ENCODE results near the gene ULBP1.
"Not testable (repeated sequence)": the region's sequence is repeated elsewhere in the genome, so short reads cannot be mapped to it uniquely, and the experiment has no call there.

Gene ULBP1

GRCh38 chr6:149947533-149947932, 16.2 kb upstream of the ULBP1 start:
- H3K9ac ChIP-seq (ENCODE audit: low read depth, low read length, poor library complexity); H2AFZ ChIP-seq (ENCODE audit: low read length); H3K18ac ChIP-seq (ENCODE audit: low read length); H3K4me1 ChIP-seq (ENCODE audit: control insufficient read depth in 2 of 2, insufficient read depth in 1 of 2, low read depth in 1 of 2, low read length in 2 of 2); H3K4ac ChIP-seq (ENCODE audit: low read length); H3K23ac ChIP-seq (ENCODE audit: low read depth, low read length, poor library complexity); H3K4me3 ChIP-seq (ENCODE audit: low read length in 2 of 2); H3K9me3 ChIP-seq (replicated peaks in 1 of 2; ENCODE audit: control insufficient read depth in 2 of 2, insufficient read depth in 1 of 2, low read depth in 1 of 2, low read length in 2 of 2); H2BK15ac ChIP-seq (ENCODE audit: low read length); H3K27ac ChIP-seq (replicated peaks; ENCODE audit: low read length); H4K91ac ChIP-seq (ENCODE audit: low read depth, low read length, poor library complexity); DNase-seq (ENCODE audit: low spot score); H2BK5ac ChIP-seq (ENCODE audit: low read length); H2AK5ac ChIP-seq (ENCODE audit: low read depth, low read length); H3K4me2 ChIP-seq (ENCODE audit: insufficient read depth, low read length, poor library complexity, severe bottlenecking); H4K8ac ChIP-seq (ENCODE audit: low read depth, low read length); H3K14ac ChIP-seq (ENCODE audit: low read length); H2BK12ac ChIP-seq (ENCODE audit: low read length); H3K79me1 ChIP-seq (ENCODE audit: low read depth, low read length); H2BK120ac ChIP-seq (ENCODE audit: low read depth, low read length); H3K36me3 ChIP-seq (replicated peaks in 1 of 2; ENCODE audit: control insufficient read depth in 2 of 2, insufficient read depth in 2 of 2, low read length in 2 of 2): not testable (repeated sequence)
- peaks cover 3 to 68% (median 44%) of the 10 kb centered on the region in 3 experiments for H3K27me3 ChIP-seq (ENCODE audit: control insufficient read depth in 3 of 3, insufficient read depth in 3 of 3, low read depth in 1 of 3, low read length in 3 of 3)
- WGBS, 2 donors (ENCODE audit: extremely low coverage in 2 of 2, insufficient read length in 2 of 2, insufficient replicate concordance in 1 of 2): no CpG with 5 or more reads among the region's 1 CpG

- no peak overlapping the region for H3K4me2 ChIP-seq (ENCODE audit: insufficient read depth, low read length, poor library complexity, severe bottlenecking)
- H3K9me3 ChIP-seq (replicated peaks in 1 of 2; ENCODE audit: control insufficient read depth in 2 of 2, insufficient read depth in 1 of 2, low read depth in 1 of 2, low read length in 2 of 2): no peaks in the 10 kb centered on the region
- H3K4ac ChIP-seq (ENCODE audit: low read length): no peak overlapping the region
- H4K91ac ChIP-seq (ENCODE audit: low read depth, low read length, poor library complexity): no peak overlapping the region
- H3K27me3 ChIP-seq (ENCODE audit: control insufficient read depth in 3 of 3, insufficient read depth in 3 of 3, low read depth in 1 of 3, low read length in 3 of 3): peaks cover 3 to 68% (median 44%) of the 10 kb centered on the region in 3 experiments
- H2BK12ac ChIP-seq (ENCODE audit: low read length): no peak overlapping the region
- no peak overlapping the region for H3K14ac ChIP-seq (ENCODE audit: low read length)
- H2BK15ac ChIP-seq (ENCODE audit: low read length): no peak overlapping the region
- H3K36me3 ChIP-seq (replicated peaks in 1 of 2; ENCODE audit: control insufficient read depth in 2 of 2, insufficient read depth in 2 of 2, low read length in 2 of 2): no peaks in the 10 kb centered on the region
- peak overlapping the region; percentile 38 for H3K18ac ChIP-seq (ENCODE audit: low read length)
- no peak overlapping the region for H2AFZ ChIP-seq (ENCODE audit: low read length)
- no peak overlapping the region for H2BK120ac ChIP-seq (ENCODE audit: low read depth, low read length)
- WGBS, 2 donors (ENCODE audit: extremely low coverage in 2 of 2, insufficient read length in 2 of 2, insufficient replicate concordance in 1 of 2): no CpG with 5 or more reads among the region's 1 CpG
- no peak overlapping the region for H3K9ac ChIP-seq (ENCODE audit: low read depth, low read length, poor library complexity)
- H2AK5ac ChIP-seq (ENCODE audit: low read depth, low read length): peak overlapping the region; percentile 25
- no peaks in the 10 kb centered on the region for H3K79me1 ChIP-seq (ENCODE audit: low read depth, low read length)
- DNase-seq (ENCODE audit: low spot score): no peak
- H3K23ac ChIP-seq (ENCODE audit: low read depth, low read length, poor library complexity): no peak overlapping the region
- no peak overlapping the region for H3K4me3 ChIP-seq (ENCODE audit: low read length in 2 of 2)
- H4K8ac ChIP-seq (ENCODE audit: low read depth, low read length): no peak overlapping the region
- no peak overlapping the region for H3K27ac ChIP-seq (replicated peaks; ENCODE audit: low read length)
- H2BK5ac ChIP-seq (ENCODE audit: low read length): no peak overlapping the region
- H3K4me1 ChIP-seq (ENCODE audit: control insufficient read depth in 2 of 2, insufficient read depth in 1 of 2, low read depth in 1 of 2, low read length in 2 of 2): no peaks in the 10 kb centered on the region
Measured at GRCh38 chr6:149948011-149948410, 15.7 kb upstream of the ULBP1 start.

- no peak for DNase-seq (ENCODE audit: low spot score)
- Histone ChIP-seq H3K4me2 (ENCODE audit: insufficient read depth, low read length, poor library complexity, severe bottlenecking) (no peak overlapping the region), H3K27ac (replicated peaks; ENCODE audit: low read length) (no peak overlapping the region), H4K91ac (ENCODE audit: low read depth, low read length, poor library complexity) (no peak overlapping the region), H3K27me3 (ENCODE audit: control insufficient read depth in 3 of 3, insufficient read depth in 3 of 3, low read depth in 1 of 3, low read length in 3 of 3) (peaks cover 3 to 69% (median 42%) of the 10 kb centered on the region in 3 experiments), H2AK5ac (ENCODE audit: low read depth, low read length) (no peak overlapping the region), H2BK120ac (ENCODE audit: low read depth, low read length) (no peak overlapping the region), H3K9ac (ENCODE audit: low read depth, low read length, poor library complexity) (no peak overlapping the region), H2BK15ac (ENCODE audit: low read length) (no peak overlapping the region), H3K9me3 (replicated peaks in 1 of 2; ENCODE audit: control insufficient read depth in 2 of 2, insufficient read depth in 1 of 2, low read depth in 1 of 2, low read length in 2 of 2) (no peaks in the 10 kb centered on the region), H3K36me3 (replicated peaks in 1 of 2; ENCODE audit: control insufficient read depth in 2 of 2, insufficient read depth in 2 of 2, low read length in 2 of 2) (no peaks in the 10 kb centered on the region), H3K4me1 (ENCODE audit: control insufficient read depth in 2 of 2, insufficient read depth in 1 of 2, low read depth in 1 of 2, low read length in 2 of 2) (no peaks in the 10 kb centered on the region), H3K23ac (ENCODE audit: low read depth, low read length, poor library complexity) (no peak overlapping the region), H3K4me3 (ENCODE audit: low read length in 2 of 2) (no peak overlapping the region), H4K8ac (ENCODE audit: low read depth, low read length) (no peak overlapping the region), H3K18ac (ENCODE audit: low read length) (no peak overlapping the region), H3K79me1 (ENCODE audit: low read depth, low read length) (no peaks in the 10 kb centered on the region), H2AFZ (ENCODE audit: low read length) (no peak overlapping the region), H2BK12ac (ENCODE audit: low read length) (no peak overlapping the region), H2BK5ac (ENCODE audit: low read length) (no peak overlapping the region), H3K4ac (ENCODE audit: low read length) (no peak overlapping the region), H3K14ac (ENCODE audit: low read length) (no peak overlapping the region)
- WGBS, 2 donors (ENCODE audit: extremely low coverage in 2 of 2, insufficient read length in 2 of 2, insufficient replicate concordance in 1 of 2): no CpG with 5 or more reads among the region's 5 CpGs
Measured at GRCh38 chr6:149948616-149949015, 15.1 kb upstream of the ULBP1 start.

- Histone ChIP-seq H3K9ac (ENCODE audit: low read depth, low read length, poor library complexity) (no peak overlapping the region), H3K4me3 (ENCODE audit: low read length in 2 of 2) (no peak overlapping the region), H3K4me2 (ENCODE audit: insufficient read depth, low read length, poor library complexity, severe bottlenecking) (no peak overlapping the region), H2AK5ac (ENCODE audit: low read depth, low read length) (no peak overlapping the region), H3K23ac (ENCODE audit: low read depth, low read length, poor library complexity) (no peak overlapping the region), H4K91ac (ENCODE audit: low read depth, low read length, poor library complexity) (no peak overlapping the region), H3K4me1 (ENCODE audit: control insufficient read depth in 2 of 2, insufficient read depth in 1 of 2, low read depth in 1 of 2, low read length in 2 of 2) (no peaks in the 10 kb centered on the region), H2BK120ac (ENCODE audit: low read depth, low read length) (no peak overlapping the region), H3K14ac (ENCODE audit: low read length) (no peak overlapping the region), H4K8ac (ENCODE audit: low read depth, low read length) (no peak overlapping the region), H3K27ac (replicated peaks; ENCODE audit: low read length) (no peak overlapping the region), H3K18ac (ENCODE audit: low read length) (no peak overlapping the region), H2AFZ (ENCODE audit: low read length) (no peak overlapping the region), H2BK5ac (ENCODE audit: low read length) (no peak overlapping the region), H3K9me3 (replicated peaks in 1 of 2; ENCODE audit: control insufficient read depth in 2 of 2, insufficient read depth in 1 of 2, low read depth in 1 of 2, low read length in 2 of 2) (no peaks in the 10 kb centered on the region), H3K4ac (ENCODE audit: low read length) (no peak overlapping the region), H2BK15ac (ENCODE audit: low read length) (no peak overlapping the region), H2BK12ac (ENCODE audit: low read length) (no peak overlapping the region), H3K79me1 (ENCODE audit: low read depth, low read length) (no peaks in the 10 kb centered on the region), H3K27me3 (ENCODE audit: control insufficient read depth in 3 of 3, insufficient read depth in 3 of 3, low read depth in 1 of 3, low read length in 3 of 3) (peaks cover 5 to 78% (median 52%) of the 10 kb centered on the region in 3 experiments), H3K36me3 (replicated peaks in 1 of 2; ENCODE audit: control insufficient read depth in 2 of 2, insufficient read depth in 2 of 2, low read length in 2 of 2) (no peaks in the 10 kb centered on the region)
- DNase-seq (ENCODE audit: low spot score): no peak
- no CpG with 5 or more reads among the region's 8 CpGs for WGBS, 2 donors (ENCODE audit: extremely low coverage in 2 of 2, insufficient read length in 2 of 2, insufficient replicate concordance in 1 of 2)
Measured at GRCh38 chr6:149950423-149950822, 13.3 kb upstream of the ULBP1 start.

Data from neuronal stem cell (in vitro differentiated cells).